WTC11 (cell line): ENCODE measurements around the gene ZNF532. TPM values are rescaled to one million over a fixed set of nuclear protein-coding genes. Genes with fewer than 3 reads are reported as not detected.

Source experiments
- ATAC-seq: fragments of 200-7000 bp; cut with Tn5 transposase; 2 replicates; pipeline ENCODE4 v1.10.0; 2021; ENCODE audit warnings: mild to moderate bottlenecking, moderate library complexity
- CTCF ChIA-PET: fragments of 300-600 bp; sonication (Branson Sonifier 250); formaldehyde crosslinking; loops from one replicate; lab custom pipeline; 2021; ENCODE audit warnings: antibody characterized with exemption; lab: Charles Lee
- POLR2A ChIA-PET: fragments of 350-600 bp; sonication (Branson Sonifier 250); formaldehyde crosslinking; loops from one replicate; lab custom pipeline; 2021; ENCODE audit warnings: antibody characterized with exemption; lab: Charles Lee
- DNase-seq: peaks from one replicate; pipeline ENCODE4 v3.0.0; 2021; ENCODE audit warnings: low spot score
- H3K27ac Mint-ChIP-seq: 2 replicates; pipeline ENCODE4 v1.8.0; 2021; ENCODE audit warnings: mixed read lengths
- H3K27me3 Mint-ChIP-seq: 2 replicates; pipeline ENCODE4 v1.8.0; 2021; ENCODE audit warnings: low read depth, mild to moderate bottlenecking, moderate library complexity, mixed read lengths
- H3K36me3 Mint-ChIP-seq: 2 replicates; pipeline ENCODE4 v1.8.0; 2021; ENCODE audit warnings: mixed read lengths
- H3K4me1 Mint-ChIP-seq: 2 replicates; pipeline ENCODE4 v1.8.0; 2022; ENCODE audit warnings: mixed read lengths
- H3K4me3 Mint-ChIP-seq: 2 replicates; pipeline ENCODE4 v1.8.0; 2021; ENCODE audit warnings: mild to moderate bottlenecking, moderate library complexity, mixed read lengths
- H3K9me3 Mint-ChIP-seq: 2 replicates; pipeline ENCODE4 v1.8.0; 2021; ENCODE audit warnings: mixed read lengths
- ATF3 ChIP-seq: sonication (generic); formaldehyde crosslinking; conservative IDR thresholded peaks from 2 replicates; pipeline ENCODE4 v1.8.1; 2022; ENCODE audit warnings: mild to moderate bottlenecking, missing genetic modification reagents
- CBFB ChIP-seq: sonication (generic); formaldehyde crosslinking; IDR thresholded peaks from 2 replicates; pipeline ENCODE4 v1.8.1; 2022; ENCODE audit warnings: mild to moderate bottlenecking, low read depth, missing genetic modification reagents
- CREM ChIP-seq: sonication (generic); formaldehyde crosslinking; IDR thresholded peaks from 2 replicates; pipeline ENCODE4 v1.8.1; 2022; ENCODE audit warnings: mild to moderate bottlenecking, missing genetic modification reagents, moderate library complexity
- E2F5 ChIP-seq: sonication (generic); formaldehyde crosslinking; IDR thresholded peaks from 2 replicates; pipeline ENCODE4 v1.8.1; 2022; ENCODE audit warnings: mild to moderate bottlenecking, moderate library complexity, missing genetic modification reagents
- ELF4 ChIP-seq: sonication (generic); formaldehyde crosslinking; IDR thresholded peaks from 2 replicates; pipeline ENCODE4 v1.8.1; 2022; ENCODE audit warnings: low read depth, mild to moderate bottlenecking, moderate library complexity, missing genetic modification reagents
- ETV6 ChIP-seq: sonication (generic); formaldehyde crosslinking; IDR thresholded peaks from 2 replicates; pipeline ENCODE4 v1.8.1; 2022; ENCODE audit warnings: mild to moderate bottlenecking, missing genetic modification reagents
- FOXP1 ChIP-seq: sonication (generic); formaldehyde crosslinking; IDR thresholded peaks from 2 replicates; pipeline ENCODE4 v1.8.0; 2022; ENCODE audit warnings: missing genetic modification reagents, mild to moderate bottlenecking, moderate library complexity, borderline replicate concordance
- GRHL2 ChIP-seq: fragments of 250-450 bp; sonication (Bioruptor Pico); IDR thresholded peaks from 2 replicates; pipeline ENCODE4 v1.8.0; 2022; ENCODE audit warnings: mild to moderate bottlenecking, moderate library complexity; ENCODE audit not compliant: insufficient replicate concordance, severe bottlenecking
- IRF1 ChIP-seq: sonication (generic); formaldehyde crosslinking; IDR thresholded peaks from 2 replicates; pipeline ENCODE4 v1.8.0; 2023; ENCODE audit warnings: missing genetic modification reagents
- JAZF1 ChIP-seq: fragments of 250-450 bp; sonication (Bioruptor Pico); IDR thresholded peaks from 2 replicates; pipeline ENCODE4 v1.9.0; 2021; ENCODE audit warnings: moderate library complexity, mild to moderate bottlenecking, inconsistent platforms
- KAT7 ChIP-seq: sonication (generic); formaldehyde crosslinking; IDR thresholded peaks from 2 replicates; pipeline ENCODE4 v1.8.1; 2023; ENCODE audit warnings: missing genetic modification reagents, mild to moderate bottlenecking, borderline replicate concordance
- MYBL2 ChIP-seq: sonication (generic); formaldehyde crosslinking; IDR thresholded peaks from 2 replicates; pipeline ENCODE4 v1.8.1; 2023; ENCODE audit warnings: mild to moderate bottlenecking, moderate library complexity, missing genetic modification reagents
- NFATC4 ChIP-seq: fragments of 250-450 bp; sonication (Bioruptor Pico); IDR thresholded peaks from 2 replicates; pipeline ENCODE4 v1.9.0; 2021; ENCODE audit warnings: mild to moderate bottlenecking
- NR1H2 ChIP-seq: sonication (generic); formaldehyde crosslinking; IDR thresholded peaks from 2 replicates; pipeline ENCODE4 v1.9.0; 2021; ENCODE audit warnings: mild to moderate bottlenecking, moderate library complexity, missing genetic modification reagents
- RELA ChIP-seq: sonication (generic); formaldehyde crosslinking; IDR thresholded peaks from 2 replicates; pipeline ENCODE4 v1.8.1; 2022; ENCODE audit warnings: missing genetic modification reagents, mild to moderate bottlenecking, borderline replicate concordance
- USF1 ChIP-seq: sonication (generic); formaldehyde crosslinking; IDR thresholded peaks from 2 replicates; pipeline ENCODE4 v1.8.0; 2022; ENCODE audit warnings: mild to moderate bottlenecking, missing genetic modification reagents
- USF2 ChIP-seq: sonication (generic); formaldehyde crosslinking; IDR thresholded peaks from 2 replicates; pipeline ENCODE4 v1.8.1; 2023; ENCODE audit warnings: mild to moderate bottlenecking, missing genetic modification reagents, moderate library complexity
- ZNF121 ChIP-seq: sonication (generic); formaldehyde crosslinking; IDR thresholded peaks from 2 replicates; pipeline ENCODE4 v1.8.0; 2023; ENCODE audit warnings: missing genetic modification reagents
- total RNA-seq: library from RNA; stranded (reverse); gene quantifications from 3 replicates; pipeline ENCODE4 v1.2.3, GENCODE V29; 2021
- TF ChIP-seq, protein P1 (sequence below): fragments of 250-450 bp; sonication (Bioruptor Pico); IDR thresholded peaks from 2 replicates; pipeline ENCODE4 v1.9.0; 2021; ENCODE audit warnings: moderate library complexity, mild to moderate bottlenecking, inconsistent platforms, borderline replicate concordance
- TF ChIP-seq, protein P2 (sequence below): fragments of 250-450 bp; sonication (Bioruptor Pico); IDR thresholded peaks from 2 replicates; pipeline ENCODE4 v2.1.2; 2022; ENCODE audit warnings: mild to moderate bottlenecking, moderate library complexity
- TF ChIP-seq, protein P3 (sequence below): sonication (generic); formaldehyde crosslinking; IDR thresholded peaks from 2 replicates; pipeline ENCODE4 v1.8.0; 2023; ENCODE audit warnings: missing genetic modification reagents, mild to moderate bottlenecking, borderline replicate concordance

ZNF532 gene
- total RNA-seq, 1 experiment from 2014 or later = 171 TPM

DNA sequence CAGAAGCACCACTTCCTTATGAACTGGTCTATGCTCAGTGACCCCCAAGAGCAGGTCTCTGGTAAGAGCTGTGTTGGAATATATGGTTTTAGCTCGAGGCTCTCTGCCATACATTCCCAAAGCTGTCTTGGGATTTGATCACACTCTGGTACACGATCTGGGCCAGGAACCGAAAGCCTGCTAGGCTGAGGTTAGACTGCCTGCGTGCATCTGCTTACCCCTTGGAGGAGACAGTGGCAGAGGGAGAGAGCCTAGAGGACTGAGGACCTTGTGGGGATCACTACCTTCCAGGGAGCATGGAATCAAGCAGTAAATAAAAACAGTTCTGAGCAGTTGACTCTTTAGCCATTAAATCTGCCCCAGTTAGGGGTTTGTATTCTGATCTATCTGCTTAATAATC is 63.7 kb downstream of the ZNF532 start:
- Mint-ChIP-seq H3K4me3 (peak overlapping the region; percentile 45), H3K36me3 (peaks cover 31% of the 10 kb centered on the region), H3K27ac (peak overlapping the region; percentile 96), H3K4me1 (peaks cover 75% of the 10 kb centered on the region), H3K9me3 (peaks cover 10% of the 10 kb centered on the region), H3K27me3 (no peaks in the 10 kb centered on the region)
- TF ChIP-seq RELA (CRISPR knock-in tag) (no peak), FOXP1 (CRISPR knock-in tag) (no peak), JAZF1 (CRISPR knock-in tag) (no peak), IRF1 (CRISPR knock-in tag) (no peak), NFATC4 (no peak), GRHL2 (CRISPR knock-in tag) (no peak), E2F5 (CRISPR knock-in tag) (no peak), CREM (CRISPR knock-in tag) (no peak), ATF3 (CRISPR knock-in tag) (no peak), ETV6 (CRISPR knock-in tag) (no peak), CBFB (CRISPR knock-in tag) (no peak), USF1 (CRISPR knock-in tag) (no peak)
- TF ChIP-seq, protein P1, sequence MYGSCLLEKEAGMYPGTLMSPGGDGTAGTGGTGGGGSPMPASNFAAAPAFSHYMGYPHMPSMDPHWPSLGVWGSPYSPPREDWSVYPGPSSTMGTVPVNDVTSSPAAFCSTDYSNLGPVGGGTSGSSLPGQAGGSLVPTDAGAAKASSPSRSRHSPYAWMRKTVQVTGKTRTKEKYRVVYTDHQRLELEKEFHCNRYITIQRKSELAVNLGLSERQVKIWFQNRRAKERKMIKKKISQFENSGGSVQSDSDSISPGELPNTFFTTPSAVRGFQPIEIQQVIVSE = no peak
- TF ChIP-seq, protein P2, sequence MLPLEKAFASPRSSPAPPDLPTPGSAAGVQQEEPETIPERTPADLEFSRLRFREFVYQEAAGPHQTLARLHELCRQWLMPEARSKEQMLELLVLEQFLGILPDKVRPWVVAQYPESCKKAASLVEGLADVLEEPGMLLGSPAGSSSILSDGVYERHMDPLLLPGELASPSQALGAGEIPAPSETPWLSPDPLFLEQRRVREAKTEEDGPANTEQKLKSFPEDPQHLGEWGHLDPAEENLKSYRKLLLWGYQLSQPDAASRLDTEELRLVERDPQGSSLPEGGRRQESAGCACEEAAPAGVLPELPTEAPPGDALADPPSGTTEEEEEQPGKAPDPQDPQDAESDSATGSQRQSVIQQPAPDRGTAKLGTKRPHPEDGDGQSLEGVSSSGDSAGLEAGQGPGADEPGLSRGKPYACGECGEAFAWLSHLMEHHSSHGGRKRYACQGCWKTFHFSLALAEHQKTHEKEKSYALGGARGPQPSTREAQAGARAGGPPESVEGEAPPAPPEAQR = no peak
- TF ChIP-seq, protein P3, sequence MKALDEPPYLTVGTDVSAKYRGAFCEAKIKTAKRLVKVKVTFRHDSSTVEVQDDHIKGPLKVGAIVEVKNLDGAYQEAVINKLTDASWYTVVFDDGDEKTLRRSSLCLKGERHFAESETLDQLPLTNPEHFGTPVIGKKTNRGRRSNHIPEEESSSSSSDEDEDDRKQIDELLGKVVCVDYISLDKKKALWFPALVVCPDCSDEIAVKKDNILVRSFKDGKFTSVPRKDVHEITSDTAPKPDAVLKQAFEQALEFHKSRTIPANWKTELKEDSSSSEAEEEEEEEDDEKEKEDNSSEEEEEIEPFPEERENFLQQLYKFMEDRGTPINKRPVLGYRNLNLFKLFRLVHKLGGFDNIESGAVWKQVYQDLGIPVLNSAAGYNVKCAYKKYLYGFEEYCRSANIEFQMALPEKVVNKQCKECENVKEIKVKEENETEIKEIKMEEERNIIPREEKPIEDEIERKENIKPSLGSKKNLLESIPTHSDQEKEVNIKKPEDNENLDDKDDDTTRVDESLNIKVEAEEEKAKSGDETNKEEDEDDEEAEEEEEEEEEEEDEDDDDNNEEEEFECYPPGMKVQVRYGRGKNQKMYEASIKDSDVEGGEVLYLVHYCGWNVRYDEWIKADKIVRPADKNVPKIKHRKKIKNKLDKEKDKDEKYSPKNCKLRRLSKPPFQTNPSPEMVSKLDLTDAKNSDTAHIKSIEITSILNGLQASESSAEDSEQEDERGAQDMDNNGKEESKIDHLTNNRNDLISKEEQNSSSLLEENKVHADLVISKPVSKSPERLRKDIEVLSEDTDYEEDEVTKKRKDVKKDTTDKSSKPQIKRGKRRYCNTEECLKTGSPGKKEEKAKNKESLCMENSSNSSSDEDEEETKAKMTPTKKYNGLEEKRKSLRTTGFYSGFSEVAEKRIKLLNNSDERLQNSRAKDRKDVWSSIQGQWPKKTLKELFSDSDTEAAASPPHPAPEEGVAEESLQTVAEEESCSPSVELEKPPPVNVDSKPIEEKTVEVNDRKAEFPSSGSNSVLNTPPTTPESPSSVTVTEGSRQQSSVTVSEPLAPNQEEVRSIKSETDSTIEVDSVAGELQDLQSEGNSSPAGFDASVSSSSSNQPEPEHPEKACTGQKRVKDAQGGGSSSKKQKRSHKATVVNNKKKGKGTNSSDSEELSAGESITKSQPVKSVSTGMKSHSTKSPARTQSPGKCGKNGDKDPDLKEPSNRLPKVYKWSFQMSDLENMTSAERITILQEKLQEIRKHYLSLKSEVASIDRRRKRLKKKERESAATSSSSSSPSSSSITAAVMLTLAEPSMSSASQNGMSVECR = no peak
- ATAC-seq (peak; percentile 22), DNase-seq (no peak)
- ChIA-PET POLR2A (interaction anchor here (1.1 kb wide), 1 partner anchor 57 kb away, joined by 3 read pairs; no protein-coding TSS in a partner anchor), CTCF (interaction anchor here (0.8 kb wide), 1 partner anchor 160 kb away, joined by 5 read pairs; no protein-coding TSS in a partner anchor)

DNA sequence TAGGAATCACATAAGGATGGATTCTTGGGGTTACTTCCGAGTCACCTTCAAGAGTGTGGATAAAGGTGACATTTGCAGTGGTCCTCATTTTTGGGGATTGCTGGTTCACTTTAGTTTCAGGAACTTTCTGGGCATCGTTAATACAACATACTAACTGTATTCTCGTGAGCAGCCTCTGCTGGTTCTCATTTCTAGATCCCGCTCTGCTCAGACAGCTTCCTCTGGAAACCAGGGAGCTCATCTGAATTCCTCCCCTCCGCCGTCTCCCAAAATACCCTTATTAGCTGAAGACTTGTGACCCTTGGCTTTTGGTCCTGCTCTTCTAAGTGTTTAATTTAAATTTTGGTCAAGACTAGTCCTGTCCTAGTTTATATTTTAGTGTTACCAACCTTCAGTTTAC is 64.5 kb downstream of the ZNF532 start:
- H3K36me3 Mint-ChIP-seq = peaks cover 26% of the 10 kb centered on the region
- H3K4me3 Mint-ChIP-seq = no peak overlapping the region; the same call in 1 of the 2 replicates
- POLR2A ChIA-PET = interaction anchor here (0.8 to 1.1 kb wide), 3 partner anchors 54 to 132 kb away, joined by 3 read pairs; no protein-coding TSS in a partner anchor
- H3K4me1 Mint-ChIP-seq = peaks cover 77% of the 10 kb centered on the region
- peaks cover 7% of the 10 kb centered on the region for H3K9me3 Mint-ChIP-seq
- DNase-seq = no peak
- H3K27ac Mint-ChIP-seq = peak overlapping the region; percentile 83
- CTCF ChIA-PET = interaction anchor here (0.6 to 1.7 kb wide), 3 partner anchors 15 to 161 kb away, joined by 3 to 7 read pairs (median 5); no protein-coding TSS in a partner anchor
- no peak for ATAC-seq
- TF ChIP-seq KAT7 (CRISPR knock-in tag) (no peak), USF2 (CRISPR knock-in tag) (no peak), ELF4 (CRISPR knock-in tag) (no peak), ZNF121 (CRISPR knock-in tag) (0 out of 2 replicates have a peak, but pooled peaks have one; percentile 47), MYBL2 (CRISPR knock-in tag) (no peak), NR1H2 (CRISPR knock-in tag) (no peak)
- H3K27me3 Mint-ChIP-seq = no peaks in the 10 kb centered on the region
